Muscle of back (tissue), 13 donors: Measurements from ENCODE around the gene CFAP52. TPM values are rescaled to one million over a fixed set of nuclear protein-coding genes. Genes with fewer than 3 reads are reported as not detected.
"Not testable (repeated sequence)": the region's sequence is repeated elsewhere in the genome, so short reads cannot be mapped to it uniquely, and the experiment has no call there.

Experiments
- DNase-seq, 3 donors: peaks; one replicate each; pipeline versions ENCODE4 v3.0.0 to v3.0.0-alpha.2; 2013
- long read RNA-seq, 9 donors: transcript quantifications; one replicate each; lab custom pipeline, GENCODE V29; 2026
- polyA plus RNA-seq, 10 donors: library from polyadenylated mRNA; unstranded; fragments of 120-200 nt; gene quantifications; one replicate each; pipeline ENCODE4 v1.2.1, GENCODE V29; 2013; ENCODE audit not compliant: insufficient read length in 10 of 10

The CFAP52 gene
- polyA plus RNA-seq: under 1 TPM in 5 of 10 donors, not detected in 5; 0.16 to 0.53 (median 0.35) TPM
- long read RNA-seq, donor 1: 0 reads
- long read RNA-seq, donor 2: 0 reads
- long read RNA-seq, donor 3: 0 reads
- long read RNA-seq, donor 4: 0 reads
- long read RNA-seq, donor 5: 0 reads
- long read RNA-seq, donor 6: 0 reads
- long read RNA-seq, donor 7: 0 reads
- long read RNA-seq, donor 8: 0 reads
- long read RNA-seq, donor 9: 0 reads

DNA sequence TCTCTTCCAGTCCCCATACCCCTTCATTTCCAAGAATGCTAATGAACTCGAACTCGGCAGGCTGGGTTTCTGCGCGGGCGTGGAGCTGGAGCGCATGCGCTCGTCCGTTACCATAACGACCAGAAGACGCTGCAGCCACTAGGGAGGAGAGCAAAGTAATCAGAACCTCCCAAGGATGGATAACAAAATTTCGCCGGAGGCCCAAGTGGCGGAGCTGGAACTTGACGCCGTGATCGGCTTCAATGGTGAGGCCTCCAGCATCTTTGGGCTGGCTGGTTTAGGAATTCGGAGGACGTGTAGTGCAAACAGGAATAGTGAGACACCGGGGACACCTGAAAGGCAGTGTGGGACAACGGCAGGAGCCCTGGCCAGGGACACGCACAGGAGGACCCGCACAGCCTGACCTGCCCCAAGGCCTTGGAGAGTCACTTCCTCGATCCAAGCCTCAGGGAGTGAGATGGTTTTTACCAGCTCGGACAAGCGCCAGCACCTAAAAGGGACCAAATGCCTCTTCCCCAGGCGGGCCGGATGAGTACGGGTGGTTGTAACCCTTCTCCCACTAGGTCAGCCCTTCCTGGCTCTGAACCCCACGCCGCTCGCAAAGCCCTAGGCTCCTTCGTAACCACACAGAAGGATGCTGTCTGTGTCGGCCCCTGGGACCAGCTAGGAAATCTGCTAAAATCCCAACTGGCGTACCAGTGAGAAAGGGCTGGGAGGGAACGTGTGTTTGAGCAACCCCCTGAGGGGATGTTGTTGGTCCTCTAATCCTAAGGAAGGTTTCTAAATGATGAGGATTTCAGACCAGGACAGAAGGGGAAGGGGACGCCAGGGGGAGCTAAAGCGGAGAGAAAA, at the start of gene CFAP52:
TSS of gene CFAP52 (plus strand) at position 122 of the 852 bp plus-strand sequence. CDS start at position 176, 54 bp downstream.
- peak; percentile 60 to 92 (median 82) for DNase-seq

DNA sequence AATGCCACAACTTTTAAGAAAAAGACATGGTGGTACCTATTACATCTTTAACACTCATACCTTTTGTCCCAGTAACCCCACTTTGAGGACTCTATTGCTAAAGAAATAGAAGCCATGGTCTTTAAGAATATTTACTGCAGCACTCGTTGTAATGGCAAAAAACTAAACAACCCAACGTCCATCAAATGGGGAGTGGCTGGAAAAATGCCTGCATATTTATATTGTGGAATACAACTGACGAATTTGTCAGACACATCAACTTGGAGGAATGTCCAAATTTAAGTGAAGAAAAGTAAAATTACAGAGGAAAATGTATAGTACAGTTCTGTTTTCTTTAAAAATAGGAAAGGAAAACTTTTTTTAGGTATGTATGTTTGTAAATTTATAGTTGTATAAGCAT, 48.7 kb upstream of the CFAP52 start:
- no peak for DNase-seq

- peak in 1 of 3 donors; percentile 43 for DNase-seq
Observed at GRCh38 chr17:9529033-9529700, 47.3 kb upstream of the CFAP52 start.

DNA sequence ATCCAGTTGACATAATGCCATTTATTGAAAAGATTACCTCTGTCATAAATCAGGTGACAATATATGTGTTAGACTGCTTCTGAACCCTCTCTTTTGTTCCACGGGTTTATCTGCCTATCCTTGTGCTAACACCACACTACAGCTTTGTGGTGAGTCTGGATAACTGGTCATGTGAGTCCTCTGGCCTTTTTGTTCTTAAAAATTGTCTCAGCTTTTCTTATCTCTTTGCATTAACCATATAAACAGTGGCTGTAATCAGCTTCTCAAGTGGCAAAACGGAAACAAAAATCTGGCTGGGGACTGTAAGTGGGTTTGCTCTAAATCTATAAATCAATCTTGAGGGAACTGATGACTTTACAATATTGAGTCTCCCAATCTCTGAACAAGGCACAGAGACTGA, 45.4 kb upstream of the CFAP52 start:
- no peak for DNase-seq

GRCh38 chr17:9532715-9533114, 43.7 kb upstream of the CFAP52 start:
- no peak for DNase-seq

GRCh38 chr17:9533441-9533840, 43.0 kb upstream of the CFAP52 start:
- DNase-seq: no peak

DNA sequence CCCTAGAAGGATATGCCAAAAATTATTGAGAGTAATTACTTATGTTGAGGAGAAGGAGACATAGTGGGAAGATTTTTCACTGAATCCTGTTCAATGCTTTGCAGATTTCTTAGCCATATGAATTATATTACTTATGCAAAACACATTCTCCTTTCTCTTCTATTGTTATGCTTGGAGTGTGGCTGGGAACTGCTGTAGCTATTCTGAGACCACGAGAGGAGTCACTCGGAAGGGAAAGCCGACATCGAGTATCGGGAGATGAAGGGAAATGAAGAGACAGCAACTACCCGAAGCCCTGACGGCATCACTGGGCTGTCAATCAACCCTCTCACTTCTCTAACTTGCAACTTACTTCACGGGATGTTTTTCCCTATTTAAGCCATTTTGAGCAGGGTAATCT, 40.4 kb upstream of the CFAP52 start:
- no peak for DNase-seq

DNA sequence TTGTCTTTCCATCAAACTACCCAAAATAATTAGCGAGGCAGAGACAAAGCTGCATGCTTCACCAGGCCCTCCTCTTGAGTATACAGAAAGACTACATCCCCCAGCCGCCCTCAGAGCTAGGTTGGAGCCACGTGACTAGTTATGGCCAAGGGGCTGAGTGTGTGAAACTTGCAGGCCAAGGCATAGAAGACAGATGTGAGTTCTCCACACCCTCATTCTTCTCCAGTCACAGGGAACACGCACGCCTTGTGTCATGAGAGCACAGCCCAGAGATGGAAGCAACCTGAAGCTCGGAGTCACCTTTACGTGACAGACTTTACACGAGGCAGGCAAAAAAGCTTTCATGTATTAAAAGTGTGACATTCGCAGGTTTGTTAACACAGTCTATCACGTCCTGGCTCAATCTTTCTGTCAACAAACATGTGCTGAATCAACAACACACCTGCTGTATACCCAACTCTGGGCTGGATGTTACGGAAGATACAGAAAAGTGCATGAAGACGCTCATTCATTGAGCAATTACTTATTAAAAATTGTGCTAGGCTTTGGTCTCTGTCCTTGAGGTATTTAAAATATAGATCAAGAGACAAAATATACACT, 39.2 kb upstream of the CFAP52 start:
- DNase-seq: no peak

DNA sequence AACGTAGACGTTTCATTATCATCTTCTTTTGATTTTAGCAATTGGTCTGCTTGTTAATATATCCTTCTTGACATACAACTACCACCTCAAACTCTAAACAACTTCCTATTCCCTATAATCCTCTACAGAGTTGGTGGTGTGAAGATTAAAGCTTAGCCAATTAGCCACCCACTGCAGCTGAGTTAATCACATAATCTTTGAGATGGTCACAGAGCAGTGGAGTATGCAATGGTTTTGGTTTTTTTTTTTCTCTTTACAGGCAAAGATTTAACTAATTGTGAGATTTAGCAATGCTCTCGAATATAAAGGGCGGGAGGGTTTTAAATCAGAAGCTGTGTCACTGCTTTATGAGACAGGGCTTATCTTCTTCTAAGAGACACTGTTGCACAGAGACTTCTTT, 37.8 kb upstream of the CFAP52 start:
- no peak for DNase-seq

GRCh38 chr17:9541718-9542117, 34.7 kb upstream of the CFAP52 start:
- DNase-seq: no peak

GRCh38 chr17:9544221-9544620, 32.2 kb upstream of the CFAP52 start:
- no peak for DNase-seq

DNA sequence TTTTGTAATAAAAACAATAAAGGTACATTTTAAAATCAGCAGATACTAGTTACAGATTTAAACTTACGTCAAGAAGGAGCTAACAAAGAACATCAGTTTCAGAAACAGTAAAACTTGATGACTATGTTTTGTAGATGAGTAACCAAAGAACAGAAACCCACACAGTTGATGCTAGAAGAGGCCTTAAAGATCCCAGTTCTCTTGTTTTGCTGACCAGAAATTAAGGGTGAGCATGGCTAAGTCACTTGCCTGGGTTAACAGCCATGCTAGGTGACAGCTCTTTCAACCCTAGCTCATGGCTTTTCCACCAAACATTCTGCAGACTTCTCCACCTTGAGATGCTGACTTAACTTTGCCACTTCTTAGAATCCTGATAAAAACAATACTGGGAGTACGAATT, 27.2 kb upstream of the CFAP52 start:
- DNase-seq: no peak

DNA sequence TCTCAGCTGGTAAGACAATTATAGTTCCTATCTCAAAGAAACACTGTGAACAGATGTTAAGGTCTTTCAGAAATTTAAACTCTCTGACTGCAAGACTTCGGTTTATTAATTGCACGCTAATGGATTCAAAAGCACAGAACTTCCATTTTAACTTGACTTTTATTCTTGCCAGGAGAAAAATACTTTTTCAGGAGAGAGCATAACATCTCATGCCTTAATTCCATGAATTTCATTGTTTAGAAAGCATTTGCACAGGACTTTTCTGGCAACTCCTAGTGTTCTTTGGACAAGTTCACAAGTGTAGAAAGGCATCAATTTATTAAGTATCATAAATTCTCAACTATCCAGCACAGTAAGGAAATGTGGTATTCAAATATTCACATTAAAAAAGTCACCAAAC, 23.3 kb upstream of the CFAP52 start:
- peak in 1 of 3 donors; percentile 25 for DNase-seq

DNA sequence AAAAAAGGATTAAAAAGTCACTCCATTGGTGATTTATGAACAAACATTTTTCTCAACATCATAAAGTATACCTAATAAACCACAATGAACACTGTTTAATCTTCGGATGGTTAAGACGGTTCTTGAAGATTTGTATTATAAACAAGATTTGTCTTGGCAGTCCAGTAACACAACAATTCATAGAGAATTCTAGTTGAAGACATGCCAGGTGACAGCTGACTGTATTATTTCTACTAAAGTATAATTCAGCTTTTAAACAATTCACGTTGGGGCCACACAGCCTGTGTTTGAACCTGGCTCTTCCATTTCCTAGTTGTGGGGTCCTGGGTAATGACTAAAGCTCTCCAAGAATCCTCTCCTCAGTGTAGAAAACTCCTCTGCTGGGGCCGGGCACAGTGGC, 22.8 kb upstream of the CFAP52 start:
- DNase-seq: peak in 1 of 3 donors; percentile 31

GRCh38 chr17:9554715-9555114, 21.7 kb upstream of the CFAP52 start:
- DNase-seq: not testable (repeated sequence)

- no peak for DNase-seq
Observed at GRCh38 chr17:9557161-9557755, 19.2 kb upstream of the CFAP52 start.

GRCh38 chr17:9557857-9558256, 18.6 kb upstream of the CFAP52 start:
- no peak for DNase-seq

DNA sequence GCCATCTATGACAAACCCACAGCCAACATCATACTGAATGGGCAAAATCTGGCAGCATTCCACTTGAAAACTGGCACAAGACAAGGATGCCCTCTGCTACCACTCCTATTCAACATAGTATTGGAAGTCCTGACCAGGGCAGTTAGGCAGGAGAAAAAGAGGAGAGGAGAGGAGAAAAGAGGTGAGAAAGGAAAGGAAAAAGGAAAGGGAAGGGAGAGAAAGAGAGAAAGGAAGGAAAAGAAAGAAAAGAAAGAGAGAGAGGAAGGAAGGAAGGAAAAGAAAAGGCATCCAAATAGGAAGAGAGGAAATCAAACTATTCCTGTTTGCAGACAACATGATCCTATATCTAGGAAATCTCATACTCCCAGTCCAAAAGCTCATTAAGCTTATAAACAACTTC, 12.3 kb upstream of the CFAP52 start:
- DNase-seq: no peak

GRCh38 chr17:9566067-9566466, 10.4 kb upstream of the CFAP52 start:
- no peak for DNase-seq

DNA sequence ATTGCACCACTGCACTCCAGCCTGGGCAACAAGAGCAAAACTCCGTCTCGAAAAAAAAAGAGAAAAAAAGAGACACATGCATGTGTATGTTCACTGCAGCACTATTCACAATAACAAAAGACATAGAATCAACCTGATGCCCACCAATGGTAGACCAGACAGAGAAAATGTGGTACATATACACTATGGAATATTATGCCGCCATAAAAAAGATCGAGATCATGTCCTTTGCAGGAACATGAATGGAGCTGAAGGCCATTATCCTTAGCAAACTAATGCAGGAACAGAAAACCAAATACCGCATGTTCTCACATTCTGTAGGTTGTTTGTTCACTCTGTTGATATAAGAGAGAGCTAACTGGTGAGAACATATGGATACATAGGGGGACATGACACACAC, 9.7 kb upstream of the CFAP52 start:
- not testable (repeated sequence) for DNase-seq

- no peak for DNase-seq
Observed at GRCh38 chr17:9568004-9568403, 8.4 kb upstream of the CFAP52 start.
